GM12878 (cell line): Measurements from ENCODE around the gene SSPN. TPM values are rescaled to one million over a fixed set of nuclear protein-coding genes. Genes with fewer than 3 reads are reported as not detected.

ENCODE experiments used
- ATAC-seq: fragments of 200-7000 bp; cut with Tn5 transposase; 3 replicates; pipeline ENCODE4 v1.9.1; 2020; ENCODE audit warnings: mild to moderate bottlenecking, moderate library complexity
- BruUV-seq: library from RNA; stranded (reverse); fragments of 400-500 nt; replicated peaks from 2 replicates; lab custom pipeline; 2021; lab: Mats Ljungman, UMichigan
- CTCF ChIA-PET: fragments of 300-600 bp; sonication (Branson Sonifier 250); formaldehyde crosslinking; extraction: SDS; loops from one replicate; lab custom pipeline; 2021; ENCODE audit warnings: inconsistent platforms; lab: Yijun Ruan, JAX
- POLR2A ChIA-PET: fragments of 350-600 bp; formaldehyde crosslinking; extraction: SDS; loops from one replicate; lab custom pipeline; 2021; ENCODE audit warnings: inconsistent platforms; lab: Charles Lee
- RAD21 ChIA-PET: fragments of 300-600 bp; sonication (Branson Sonifier 250); formaldehyde crosslinking; loops from one replicate; lab custom pipeline; 2023; ENCODE audit warnings: antibody characterized with exemption; ENCODE audit not compliant: unreplicated experiment; lab: Charles Lee
- SMC1A ChIA-PET: fragments of 300-600 bp; sonication (Branson Sonifier 250); formaldehyde crosslinking; loops from one replicate; lab custom pipeline; 2023; ENCODE audit not compliant: unreplicated experiment, uncharacterized antibody; lab: Charles Lee
- DNase-seq: peaks from one replicate; pipeline ENCODE4 v3.0.0-alpha.2; 2011; ENCODE audit warnings: low read depth, low spot score
- FAIRE-seq: peaks from 3 replicates; lab custom pipeline; 2011; peaks lifted over from hg19 to GRCh38; lab: Jason Lieb, UNC
- H2AFZ ChIP-seq: 2 replicates; pipeline ENCODE4 v1.6.0; 2011; ENCODE audit warnings: low read depth, low read length, control low read depth; ENCODE audit not compliant: control insufficient read depth
- H3K27ac ChIP-seq: 2 replicates; pipeline ENCODE4 v1.5.1; 2011; ENCODE audit warnings: control low read depth; ENCODE audit not compliant: control insufficient read depth, insufficient read depth
- H3K27me3 ChIP-seq, 2 experiments: replicated peaks in 1 of 2; 2 replicates each; pipeline versions ENCODE4 v1.6.0 to v1.6.1; 2011; ENCODE audit warnings: low read length in 1 of 2; ENCODE audit not compliant: control insufficient read depth in 2 of 2, insufficient read depth in 2 of 2
- H3K36me3 ChIP-seq, 2 experiments: 2 replicates each; pipeline ENCODE4 v1.5.1; 2011; ENCODE audit warnings: low read length in 1 of 2; ENCODE audit not compliant: control insufficient read depth in 2 of 2, insufficient read depth in 2 of 2
- H3K4me1 ChIP-seq: 2 replicates; pipeline ENCODE4 v1.6.1; 2011; ENCODE audit warnings: mild to moderate bottlenecking, low read length, moderate library complexity, mixed read lengths; ENCODE audit not compliant: control insufficient read depth, insufficient read depth
- H3K4me2 ChIP-seq: 2 replicates; pipeline ENCODE4 v1.6.0; 2011; ENCODE audit warnings: control low read depth; ENCODE audit not compliant: control insufficient read depth, insufficient read depth
- H3K4me3 ChIP-seq: fragments of 200-600 bp; sonication (generic); 2 replicates; pipeline ENCODE4 v1.5.1; 2016
- H3K79me2 ChIP-seq: 2 replicates; pipeline ENCODE4 v1.6.0; 2011; ENCODE audit warnings: low read length; ENCODE audit not compliant: control insufficient read depth, insufficient read depth
- H3K9ac ChIP-seq: 2 replicates; pipeline ENCODE4 v1.8.0; 2011; ENCODE audit warnings: low read length, control low read depth, mixed read lengths; ENCODE audit not compliant: control insufficient read depth, insufficient read depth
- H3K9me3 ChIP-seq: replicated peaks from 3 replicates; pipeline ENCODE4 v1.5.1; 2011; ENCODE audit warnings: mild to moderate bottlenecking, low read length; ENCODE audit not compliant: control insufficient read depth, insufficient read depth
- H4K20me1 ChIP-seq: 2 replicates; pipeline ENCODE4 v1.6.0; 2011; ENCODE audit not compliant: control insufficient read depth, insufficient read depth
- BMI1 ChIP-seq: fragments of 450-650 bp; IDR thresholded peaks from 2 replicates; pipeline ENCODE4 v1.6.1; 2016; ENCODE audit warnings: mild to moderate bottlenecking, moderate library complexity, borderline replicate concordance
- EP300 ChIP-seq, 2 experiments: fragments of 150-350 bp in 1 of 2; IDR thresholded peaks; 2 replicates each; pipeline ENCODE4 v1.6.1; 2011 to 2012; ENCODE audit warnings: low read depth in 2 of 2, low read length in 2 of 2, borderline replicate concordance in 1 of 2, improper control_type of control experiment in 1 of 2, inconsistent platforms in 1 of 2; ENCODE audit not compliant: control insufficient read depth in 1 of 2
- FOS ChIP-seq: IDR thresholded peaks from 3 replicates; pipeline ENCODE4 v1.6.1; 2011; ENCODE audit warnings: borderline replicate concordance; ENCODE audit not compliant: insufficient read length; ENCODE audit errors: extremely low read depth
- IKZF1 ChIP-seq: fragments of 450-650 bp; conservative IDR thresholded peaks from 2 replicates; pipeline ENCODE4 v1.6.1; 2017; ENCODE audit warnings: antibody characterized with exemption, mild to moderate bottlenecking
- JUNB ChIP-seq: IDR thresholded peaks from 2 replicates; pipeline ENCODE4 v1.6.1; 2016; ENCODE audit warnings: antibody characterized with exemption, mild to moderate bottlenecking
- MEF2B ChIP-seq: fragments of 450-650 bp; IDR thresholded peaks from 2 replicates; pipeline ENCODE4 v1.6.1; 2018; ENCODE audit warnings: mild to moderate bottlenecking, moderate library complexity; ENCODE audit not compliant: partially characterized antibody, poor library complexity, severe bottlenecking
- MTA3 ChIP-seq: IDR thresholded peaks from 2 replicates; pipeline ENCODE4 v1.6.1; 2012; ENCODE audit warnings: low read length, inconsistent platforms, borderline replicate concordance
- NFYB ChIP-seq: IDR thresholded peaks from 2 replicates; pipeline ENCODE4 v1.6.1; 2011; ENCODE audit warnings: low read depth, mild to moderate bottlenecking, low read length, improper control_type of control experiment, moderate library complexity; ENCODE audit not compliant: insufficient read depth
- POLR2AphosphoS5 ChIP-seq: IDR thresholded peaks from 2 replicates; pipeline ENCODE4 v1.6.1; 2011; ENCODE audit warnings: mild to moderate bottlenecking, low read length, inconsistent platforms
- RAD51 ChIP-seq: fragments of 450-650 bp; IDR thresholded peaks from 2 replicates; pipeline ENCODE4 v1.6.1; 2016; ENCODE audit warnings: moderate library complexity, mild to moderate bottlenecking, inconsistent platforms
- RUNX3 ChIP-seq: IDR thresholded peaks from 2 replicates; pipeline ENCODE4 v1.6.1; 2012; ENCODE audit warnings: low read length, inconsistent platforms
- SMARCA5 ChIP-seq: fragments of 450-650 bp; IDR thresholded peaks from 2 replicates; pipeline ENCODE4 v1.6.1; 2017; ENCODE audit warnings: mild to moderate bottlenecking
- STAT3 ChIP-seq: IDR thresholded peaks from 2 replicates; pipeline ENCODE4 v1.6.1; 2011; ENCODE audit warnings: low read depth, low read length, improper control_type of control experiment
- SUZ12 ChIP-seq: fragments of 200-600 bp; sonication (generic); IDR thresholded peaks from one replicate; pipeline ENCODE4 v1.6.1; 2018; ENCODE audit warnings: antibody characterized with exemption, mild to moderate bottlenecking; ENCODE audit not compliant: unreplicated experiment
- WGBS: methylation state at CpG from one replicate; pipeline ENCODE4 v1.1.6; 2016; ENCODE audit warnings: low lambda C conversion rate; ENCODE audit not compliant: insufficient replicate concordance, insufficient coverage; ENCODE audit errors: missing lambda C conversion rate; 5-methylcytosine and 5-hydroxymethylcytosine counted together
- in situ Hi-C: fragments of 300-500 bp; cut with MboI; formaldehyde crosslinking; loops from 9 replicates; pipeline ENCODE4 v1.14.3; 2018; ENCODE audit warnings: mixed read lengths
- intact Hi-C: fragments of 100-400 bp; cut with micrococcal nuclease; formaldehyde crosslinking; loops from one replicate; pipeline ENCODE4 v1.14.2; 2022; ENCODE audit not compliant: unreplicated experiment
- polyA plus RNA-seq, 11 experiments: library from polyadenylated mRNA; depleted of rRNA in 4 of 11; unstranded in 6 of 11; stranded (reverse) in 5 of 11; fragments of >200 nt; fragmentation: Nextera tagmentation in 4 of 11; fragmentation: Illumina TruSeq in 1 of 11; extraction: Ambion mirVana in 4 of 11; extraction: Trizol in 1 of 11; gene quantifications; 1 replicate in 1 of 11; 2 replicates in 10 of 11; pipeline versions ENCODE4 v1.2.1 to v1.2.3, GENCODE V29; 2011 to 2016; ENCODE audit warnings: inconsistent platforms in 2 of 11, missing spikeins in 2 of 11, low read depth in 1 of 11
- total RNA-seq, 4 experiments: library from RNA; depleted of rRNA in 3 of 4; stranded (reverse); fragments of >200 nt in 3 of 4; fragmentation: Illumina TruSeq in 1 of 4; extraction: Trizol in 1 of 4; gene quantifications; 2 replicates each; pipeline versions ENCODE4 v1.2.1 to v1.2.3, GENCODE V29; 2013 to 2021
- TF ChIP-seq, protein P1 (sequence below): fragments of 450-650 bp; IDR thresholded peaks from 2 replicates; pipeline ENCODE4 v1.6.1; 2017; ENCODE audit warnings: low read depth, mild to moderate bottlenecking, moderate library complexity
- TF ChIP-seq, protein P2 (sequence below): IDR thresholded peaks from 2 replicates; pipeline ENCODE4 v1.6.1; 2011; ENCODE audit warnings: mild to moderate bottlenecking, low read depth, low read length, moderate library complexity; ENCODE audit not compliant: insufficient replicate concordance
- TF ChIP-seq, protein P3 (sequence below): fragments of 450-650 bp; formaldehyde crosslinking; IDR thresholded peaks from 2 replicates; pipeline ENCODE4 v1.4.0; 2022; ENCODE audit warnings: mild to moderate bottlenecking, moderate library complexity

The SSPN gene
- total and polyA plus RNA-seq, 10 of the 15 experiments (the other 5 are each of a cell fraction or from before 2014, with no cell fraction given), result 0.04 to 0.41 (median 0.28) TPM; not detected in 5

DNA sequence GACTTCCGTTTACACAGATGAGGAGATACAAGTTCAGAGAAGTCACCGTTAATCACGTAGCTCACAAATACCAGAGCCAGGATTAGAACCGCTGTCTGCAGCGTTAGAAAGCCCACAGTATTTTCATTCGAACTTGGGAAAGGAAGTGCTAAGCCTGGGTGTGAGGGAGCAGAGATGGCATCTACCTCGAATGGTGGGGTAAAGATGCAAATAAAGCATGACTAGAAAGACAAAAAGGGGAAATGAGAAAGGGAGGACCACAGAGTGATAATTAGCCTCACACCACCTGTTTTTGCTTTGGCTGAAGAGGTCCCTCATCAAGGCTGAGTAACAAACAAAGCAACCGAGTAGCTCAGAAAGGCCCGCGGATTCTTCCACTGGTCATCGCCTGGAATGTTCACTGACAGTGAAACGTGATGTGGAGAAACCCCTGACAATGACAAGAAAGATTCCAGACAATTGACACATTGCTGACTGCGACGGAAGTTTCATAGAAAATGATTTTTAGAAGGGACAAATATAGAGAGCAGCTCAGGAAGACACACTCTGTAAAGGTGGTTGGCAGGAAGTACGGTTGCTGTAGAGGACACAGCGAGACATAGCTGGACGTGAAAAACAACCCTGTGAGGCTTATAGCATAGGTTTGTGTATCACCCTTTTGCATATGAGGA, 39.0 kb upstream of the SSPN start:
- intact Hi-C loops (loop anchor here (1.0 to 2.0 kb wide), 3 partner anchors 32 to 143 kb away; no protein-coding TSS in a partner anchor), in situ Hi-C loops (no loop called here)
- Histone ChIP-seq H3K4me2 (peak overlapping the region; percentile 88), H3K79me2 (no peaks in the 10 kb centered on the region), H3K9ac (peak overlapping the region; percentile 60), H2AFZ (peak overlapping the region; percentile 88), H3K27ac (peak overlapping the region; percentile 94), H3K4me3 (peak overlapping the region; percentile 49; the same call in 1 of the 2 replicates), H3K4me1 (peaks cover 38% of the 10 kb centered on the region), H4K20me1 (no peaks in the 10 kb centered on the region), H3K36me3 (no peaks in the 10 kb centered on the region), H3K27me3 (no peaks in the 10 kb centered on the region), H3K9me3 (no peaks in the 10 kb centered on the region; the same call in 2 of the 3 replicates)
- ChIA-PET POLR2A (interaction anchor here (0.7 to 2.6 kb wide), 18 partner anchors 9 to 572 kb away, joined by 3 to 23 read pairs (median 4); no protein-coding TSS in a partner anchor), SMC1A (interaction anchor here (0.7 to 8.1 kb wide), 37 partner anchors 9 to 729 kb away, joined by 3 to 93 read pairs (median 6); partner anchors contain the start of genes BHLHE41 and SSPN), CTCF (interaction anchor here (0.5 to 7.2 kb wide), 16 partner anchors 8 to 1734 kb away, joined by 3 to 74 read pairs (median 4); partner anchors contain the start of gene BHLHE41), RAD21 (interaction anchor here (0.7 to 5.5 kb wide), 27 partner anchors 11 to 722 kb away, joined by 3 to 76 read pairs (median 4); partner anchors contain the start of gene BHLHE41)
- DNase-seq (peak; percentile 99), ATAC-seq (peak; percentile 95), FAIRE-seq (peak; percentile 100)
- TSS peak; percentile 87 for BruUV-seq
- WGBS, result 1% methylated on average over 17 of the region's 17 CpGs
- TF ChIP-seq, protein P1, sequence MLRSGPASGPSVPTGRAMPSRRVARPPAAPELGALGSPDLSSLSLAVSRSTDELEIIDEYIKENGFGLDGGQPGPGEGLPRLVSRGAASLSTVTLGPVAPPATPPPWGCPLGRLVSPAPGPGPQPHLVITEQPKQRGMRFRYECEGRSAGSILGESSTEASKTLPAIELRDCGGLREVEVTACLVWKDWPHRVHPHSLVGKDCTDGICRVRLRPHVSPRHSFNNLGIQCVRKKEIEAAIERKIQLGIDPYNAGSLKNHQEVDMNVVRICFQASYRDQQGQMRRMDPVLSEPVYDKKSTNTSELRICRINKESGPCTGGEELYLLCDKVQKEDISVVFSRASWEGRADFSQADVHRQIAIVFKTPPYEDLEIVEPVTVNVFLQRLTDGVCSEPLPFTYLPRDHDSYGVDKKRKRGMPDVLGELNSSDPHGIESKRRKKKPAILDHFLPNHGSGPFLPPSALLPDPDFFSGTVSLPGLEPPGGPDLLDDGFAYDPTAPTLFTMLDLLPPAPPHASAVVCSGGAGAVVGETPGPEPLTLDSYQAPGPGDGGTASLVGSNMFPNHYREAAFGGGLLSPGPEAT, result peak; percentile 92
- TF ChIP-seq SUZ12, result no peak
- TF ChIP-seq, protein P2, sequence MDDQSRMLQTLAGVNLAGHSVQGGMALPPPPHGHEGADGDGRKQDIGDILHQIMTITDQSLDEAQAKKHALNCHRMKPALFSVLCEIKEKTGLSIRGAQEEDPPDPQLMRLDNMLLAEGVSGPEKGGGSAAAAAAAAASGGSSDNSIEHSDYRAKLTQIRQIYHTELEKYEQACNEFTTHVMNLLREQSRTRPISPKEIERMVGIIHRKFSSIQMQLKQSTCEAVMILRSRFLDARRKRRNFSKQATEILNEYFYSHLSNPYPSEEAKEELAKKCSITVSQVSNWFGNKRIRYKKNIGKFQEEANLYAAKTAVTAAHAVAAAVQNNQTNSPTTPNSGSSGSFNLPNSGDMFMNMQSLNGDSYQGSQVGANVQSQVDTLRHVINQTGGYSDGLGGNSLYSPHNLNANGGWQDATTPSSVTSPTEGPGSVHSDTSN, result no peak
- peak; percentile 93 for TF ChIP-seq IKZF1
- peak; percentile 78 for TF ChIP-seq POLR2AphosphoS5
- TF ChIP-seq EP300 (IDR thresholded peaks at IDR 0.05; ENCODE audit: borderline replicate concordance in 1 of 2, control insufficient read depth in 1 of 2, low read depth in 2 of 2, low read length in 2 of 2), result peak; percentile 93 to 96
- no peak for TF ChIP-seq NFYB
- TF ChIP-seq RAD51, result 0 out of 2 replicates have a peak, but pooled peaks have one; percentile 50
- TF ChIP-seq MTA3, result peak; percentile 90; the same call in 1 of the 2 replicates
- peak; percentile 86 for TF ChIP-seq BMI1
- TF ChIP-seq JUNB, result peak; percentile 47; the same call in 1 of the 2 replicates
- TF ChIP-seq, protein P3, sequence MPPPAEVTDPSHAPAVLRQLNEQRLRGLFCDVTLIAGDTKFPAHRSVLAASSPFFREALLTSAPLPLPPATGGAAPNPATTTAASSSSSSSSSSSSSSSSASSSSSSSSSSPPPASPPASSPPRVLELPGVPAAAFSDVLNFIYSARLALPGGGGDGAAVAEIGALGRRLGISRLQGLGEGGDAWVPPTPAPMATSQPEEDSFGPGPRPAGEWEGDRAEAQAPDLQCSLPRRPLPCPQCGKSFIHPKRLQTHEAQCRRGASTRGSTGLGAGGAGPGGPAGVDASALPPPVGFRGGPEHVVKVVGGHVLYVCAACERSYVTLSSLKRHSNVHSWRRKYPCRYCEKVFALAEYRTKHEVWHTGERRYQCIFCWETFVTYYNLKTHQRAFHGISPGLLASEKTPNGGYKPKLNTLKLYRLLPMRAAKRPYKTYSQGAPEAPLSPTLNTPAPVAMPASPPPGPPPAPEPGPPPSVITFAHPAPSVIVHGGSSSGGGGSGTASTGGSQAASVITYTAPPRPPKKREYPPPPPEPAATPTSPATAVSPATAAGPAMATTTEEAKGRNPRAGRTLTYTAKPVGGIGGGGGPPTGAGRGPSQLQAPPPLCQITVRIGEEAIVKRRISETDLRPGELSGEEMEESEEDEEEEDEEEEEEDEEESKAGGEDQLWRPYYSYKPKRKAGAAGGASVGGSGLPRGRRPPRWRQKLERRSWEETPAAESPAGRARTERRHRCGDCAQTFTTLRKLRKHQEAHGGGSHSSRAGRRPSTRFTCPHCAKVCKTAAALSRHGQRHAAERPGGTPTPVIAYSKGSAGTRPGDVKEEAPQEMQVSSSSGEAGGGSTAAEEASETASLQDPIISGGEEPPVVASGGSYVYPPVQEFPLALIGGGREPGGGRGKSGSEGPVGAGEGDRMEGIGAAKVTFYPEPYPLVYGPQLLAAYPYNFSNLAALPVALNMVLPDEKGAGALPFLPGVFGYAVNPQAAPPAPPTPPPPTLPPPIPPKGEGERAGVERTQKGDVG (CRISPR knock-in tag), result no peak
- TF ChIP-seq MEF2B, result peak; percentile 78
- TF ChIP-seq STAT3, result no peak
- no peak for TF ChIP-seq SMARCA5
- peak; percentile 93 for TF ChIP-seq RUNX3
- no peak for TF ChIP-seq FOS
